GDM1 (cell line): ENCODE measurements around the gene S100A16.
"Not testable (repeated sequence)": the region's sequence is repeated elsewhere in the genome, so short reads cannot be mapped to it uniquely, and the experiment has no call there.

Source experiments
- DNase-seq: peaks from one replicate; lab custom pipeline; 2025; lab: John Stamatoyannopoulos, UW

S100A16 gene

DNA sequence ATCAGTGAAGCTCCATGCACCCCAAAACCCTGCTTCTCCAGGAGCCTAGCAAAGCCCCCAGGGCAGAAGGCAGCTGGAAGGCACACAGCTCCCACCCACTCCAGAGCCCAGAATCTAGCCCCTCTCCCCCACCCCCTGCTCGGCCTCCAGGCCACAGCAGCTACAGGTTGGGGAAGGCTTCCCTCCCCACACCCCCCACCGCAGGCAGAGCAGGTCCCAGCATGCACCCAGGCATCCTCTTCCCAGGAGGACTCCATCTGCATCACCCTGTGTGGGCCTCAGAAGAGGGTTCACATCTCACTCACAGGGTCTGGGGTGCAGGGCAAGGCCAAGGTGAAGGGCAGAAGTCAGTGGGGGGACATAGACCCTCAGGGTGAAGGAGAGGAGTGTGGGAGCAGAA is 2.5 kb upstream of the S100A16 start:
- no peak for DNase-seq

DNA sequence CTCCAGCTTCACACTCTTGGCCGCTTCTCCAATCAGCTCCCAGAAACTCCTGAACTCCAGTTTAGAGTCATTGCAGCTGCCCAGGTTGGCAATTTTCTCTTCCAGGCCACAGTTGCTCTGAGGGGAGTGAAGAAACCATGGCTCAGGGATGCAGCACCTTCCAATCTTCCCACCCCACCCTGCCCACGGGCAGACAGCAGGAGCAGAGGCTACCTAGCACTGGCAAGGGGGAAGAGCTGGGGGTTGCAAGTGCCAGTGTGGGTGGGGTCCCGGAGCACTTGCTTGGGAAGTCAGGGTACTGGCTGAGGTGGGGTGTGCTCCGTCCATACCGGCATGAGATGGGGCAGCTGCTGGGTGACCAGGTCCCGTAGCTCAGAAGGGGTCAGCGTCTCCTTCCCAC is 2.0 kb upstream of the S100A16 start:
- DNase-seq, result no peak

DNA sequence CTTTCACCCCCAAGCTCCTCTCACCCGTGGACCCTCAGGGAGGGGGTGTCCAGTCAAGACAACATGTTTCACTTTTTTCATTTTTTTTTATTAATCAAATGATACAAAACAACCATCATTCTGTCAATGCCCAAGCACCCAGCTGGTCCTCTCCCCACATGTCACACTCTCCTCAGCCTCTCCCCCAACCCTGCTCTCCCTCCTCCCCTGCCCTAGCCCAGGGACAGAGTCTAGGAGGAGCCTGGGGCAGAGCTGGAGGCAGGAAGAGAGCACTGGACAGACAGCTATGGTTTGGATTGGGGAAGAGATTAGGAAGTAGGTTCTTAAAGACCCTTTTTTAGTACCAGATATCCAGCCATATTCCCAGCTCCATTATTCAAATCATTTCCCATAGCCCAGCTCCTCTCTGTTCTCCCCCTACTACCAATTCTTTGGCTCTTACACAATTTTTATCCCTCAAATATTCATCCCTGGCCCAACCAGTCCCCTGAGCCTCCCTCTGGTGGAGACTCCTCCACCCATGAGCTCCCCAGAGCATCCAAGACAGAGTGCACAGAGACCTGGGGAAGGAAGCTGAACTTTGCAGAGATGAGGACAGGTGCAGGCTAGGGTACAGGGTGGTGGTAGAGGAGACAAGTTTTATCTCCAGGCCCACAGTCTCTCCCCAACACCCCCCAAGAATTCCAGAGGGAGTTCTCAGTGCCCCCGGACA is 1.4 kb upstream of the S100A16 start:
- DNase-seq, result no peak

DNA sequence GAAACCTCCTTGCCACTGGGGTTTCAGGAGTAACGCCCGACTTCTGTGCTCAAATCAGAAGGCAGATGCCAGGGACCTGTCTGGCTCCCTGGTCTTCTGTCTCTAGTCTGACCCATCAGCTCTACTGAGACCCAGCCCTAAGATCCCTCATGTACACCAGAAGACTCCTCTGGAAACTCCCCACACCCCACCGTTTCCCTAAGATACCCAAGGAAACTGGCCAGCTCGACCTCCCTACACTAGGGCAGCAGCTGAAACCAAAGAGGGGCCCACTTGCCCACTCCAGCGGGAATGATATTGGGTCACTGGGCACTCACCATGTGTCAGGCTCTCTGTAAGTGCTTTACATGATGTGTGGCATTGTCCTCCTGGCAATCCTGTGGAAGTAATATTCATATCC is 469 bp upstream of the S100A16 start:
- DNase-seq, result no peak

DNA sequence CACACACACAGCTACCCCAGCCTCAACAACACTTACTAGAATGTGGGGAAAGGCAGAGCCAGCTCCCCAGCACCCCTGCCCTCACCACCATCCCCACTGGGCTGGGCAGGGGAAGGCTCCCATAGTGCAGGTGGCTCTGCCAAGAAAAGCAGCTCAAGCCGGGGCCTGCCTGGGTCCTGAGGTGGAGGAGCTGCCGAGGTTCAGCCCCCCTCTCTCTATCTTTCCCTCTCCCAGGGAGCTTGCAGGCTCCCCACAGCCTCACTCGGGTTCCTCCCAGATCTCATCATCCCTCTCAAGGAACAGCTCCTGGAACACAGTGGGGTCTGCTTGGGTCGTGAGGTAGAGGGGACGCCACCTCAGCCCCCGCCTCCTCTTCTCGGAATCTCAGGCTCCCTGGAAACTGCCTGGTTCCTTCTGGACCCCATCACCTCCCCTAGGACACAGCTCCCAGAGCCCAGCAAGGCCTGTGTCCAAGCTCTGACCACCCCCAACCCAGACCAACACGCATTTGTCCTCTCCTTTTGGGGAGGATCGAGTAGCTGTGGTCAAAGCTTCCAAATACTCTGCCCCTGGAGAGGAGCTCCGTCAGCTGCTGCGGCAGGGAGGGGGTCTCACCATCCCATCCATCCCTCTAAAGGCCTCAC is 704 bp downstream of the S100A16 start:
- no peak for DNase-seq

DNA sequence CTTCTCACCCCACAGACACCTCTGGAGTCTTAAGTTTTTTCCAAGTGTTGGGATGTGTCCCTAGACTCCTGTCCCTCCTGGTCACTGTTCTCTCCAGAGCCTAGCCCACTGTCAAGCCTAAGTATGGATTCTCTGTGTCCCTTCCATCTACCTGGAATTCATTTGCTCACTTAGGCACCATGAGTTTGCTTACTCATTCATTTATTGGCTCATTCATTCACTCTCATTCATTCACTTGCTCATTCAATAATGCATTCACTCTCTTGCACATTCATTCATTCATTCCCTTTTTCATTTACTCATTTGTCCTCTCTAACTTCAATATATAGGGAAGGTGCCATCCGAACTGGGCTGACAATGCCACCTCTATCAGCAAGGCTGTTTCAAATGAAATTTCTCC is 1.6 kb downstream of the S100A16 start:
- DNase-seq, result no peak

DNA sequence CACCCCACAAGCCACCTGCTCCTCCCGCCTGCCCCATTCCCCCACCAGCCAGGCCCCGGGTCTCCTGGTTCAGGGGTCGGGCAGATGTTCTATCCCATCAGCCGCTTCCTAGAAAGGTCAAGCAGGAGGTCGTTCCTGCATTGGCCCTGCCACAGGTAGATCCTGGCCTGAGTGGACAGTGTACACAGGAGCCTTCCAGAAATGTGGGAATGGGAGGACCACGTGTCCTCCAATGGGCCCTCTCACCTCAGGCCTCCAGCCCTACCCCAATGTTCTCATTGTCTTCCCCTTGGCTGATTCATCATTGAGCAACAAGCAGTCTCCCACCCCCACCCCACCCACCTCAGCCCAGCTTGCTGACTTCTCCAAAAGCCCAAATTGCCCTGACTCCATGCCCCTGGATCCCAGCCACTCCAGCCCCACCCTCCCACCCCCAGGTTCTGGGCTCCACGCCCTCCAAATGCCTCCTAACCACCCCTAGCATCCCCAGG is 2.1 kb downstream of the S100A16 start:
- no peak for DNase-seq

DNA sequence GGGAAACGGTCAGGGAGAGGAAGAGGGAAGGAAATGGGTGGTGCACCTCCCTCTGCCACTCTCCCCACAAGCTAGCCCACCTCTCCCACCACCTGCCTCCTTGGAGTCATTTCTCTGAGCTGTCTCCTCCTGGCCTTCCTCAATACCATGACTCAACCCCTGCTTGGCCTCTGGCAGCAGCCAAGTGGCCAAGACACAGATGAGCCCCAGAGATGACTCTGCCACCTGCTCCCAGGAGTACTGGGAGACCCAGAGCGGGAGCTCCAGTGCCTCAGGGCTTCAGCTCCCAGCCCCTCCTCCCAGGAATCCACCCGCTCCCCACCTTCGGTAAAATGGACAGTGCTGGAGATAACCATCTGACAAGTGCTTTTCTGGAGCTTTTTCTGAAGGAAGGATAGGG is 2.6 kb downstream of the S100A16 start:
- no peak for DNase-seq

DNA sequence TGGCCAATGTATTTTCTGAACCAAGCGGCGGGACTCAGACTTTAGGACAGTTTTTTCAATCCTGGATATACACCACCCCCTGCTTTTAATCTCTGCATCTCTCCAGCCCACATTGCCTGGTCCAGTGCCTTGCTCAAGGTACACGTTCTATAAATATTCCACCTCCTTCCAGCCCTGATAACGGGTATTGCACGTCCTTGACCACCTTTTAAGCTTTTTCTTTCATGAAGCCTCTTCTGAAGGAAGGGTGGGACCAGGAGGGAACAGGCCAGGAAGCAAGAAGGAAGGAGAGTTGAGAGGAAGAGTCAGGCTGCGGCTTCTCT is 3.4 kb downstream of the S100A16 start:
- DNase-seq, result no peak

DNA sequence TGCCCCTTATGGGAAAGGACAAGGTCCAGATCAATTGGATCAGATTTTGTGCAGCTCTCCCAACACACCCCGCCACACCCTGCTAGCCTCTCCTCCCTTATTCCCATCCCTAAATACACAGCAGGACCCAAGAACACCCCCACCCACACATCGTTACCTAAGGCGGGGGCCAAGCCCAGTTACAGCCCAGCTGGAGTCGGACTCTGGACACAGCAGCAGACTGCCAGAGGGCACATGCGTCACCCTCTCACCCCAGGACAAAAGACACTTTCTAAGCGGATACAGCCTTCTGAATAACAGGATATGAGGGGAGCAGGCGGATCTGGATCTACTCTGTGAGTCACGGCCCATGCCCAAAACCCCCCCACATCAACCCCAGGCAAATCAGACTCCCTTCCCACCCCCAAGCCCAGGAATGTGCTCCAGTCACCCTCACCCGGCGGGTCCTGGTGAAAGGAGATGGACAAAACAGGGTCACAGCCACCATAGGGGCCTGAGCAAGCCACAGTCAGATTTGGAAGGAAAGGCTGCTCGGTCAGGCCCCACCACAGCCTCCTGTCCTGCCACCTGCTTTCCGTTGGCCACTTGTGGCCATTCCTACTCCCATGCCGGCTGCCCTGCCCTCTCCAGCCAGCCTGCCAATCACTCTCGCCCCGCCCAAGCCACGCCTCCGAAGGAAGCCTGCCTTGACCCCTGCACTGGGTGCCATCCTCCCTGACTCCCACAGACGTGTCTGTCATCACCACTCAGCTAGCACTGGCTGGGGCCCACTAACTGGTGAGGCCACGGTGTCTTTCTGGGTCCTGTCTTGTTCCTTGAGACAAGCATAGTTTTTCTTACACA is 4.0 kb downstream of the S100A16 start:
- no peak for DNase-seq

DNA sequence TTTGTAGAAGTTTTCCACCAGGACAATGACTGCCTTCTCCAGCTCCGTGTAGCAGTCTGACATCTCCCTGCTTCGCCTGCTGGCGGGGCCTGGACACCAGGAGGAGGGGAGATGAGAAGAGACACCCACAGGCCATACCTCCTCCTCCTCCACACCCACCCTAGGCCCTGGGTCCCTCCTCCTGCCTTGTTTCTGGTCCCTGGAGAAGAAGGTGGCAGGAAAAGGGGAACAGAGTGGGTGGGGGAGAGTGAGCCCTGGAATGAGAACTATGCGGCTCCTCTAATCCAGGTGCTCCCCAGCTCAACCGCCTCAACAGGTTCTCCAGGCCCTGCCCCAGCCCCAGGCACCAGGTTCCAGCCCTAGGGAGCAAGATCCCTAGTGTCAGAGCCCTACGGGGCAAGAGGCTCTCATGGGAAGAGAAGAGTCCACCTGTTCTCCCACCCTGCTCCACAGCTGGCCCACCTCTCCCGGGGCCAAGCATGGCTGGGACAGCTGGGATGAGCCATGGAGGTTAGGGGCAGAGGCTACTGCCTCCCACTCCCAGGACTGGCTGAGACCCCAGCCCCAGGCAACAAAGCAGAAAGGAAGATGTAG is 4.8 kb downstream of the S100A16 start:
- DNase-seq, result no peak

DNA sequence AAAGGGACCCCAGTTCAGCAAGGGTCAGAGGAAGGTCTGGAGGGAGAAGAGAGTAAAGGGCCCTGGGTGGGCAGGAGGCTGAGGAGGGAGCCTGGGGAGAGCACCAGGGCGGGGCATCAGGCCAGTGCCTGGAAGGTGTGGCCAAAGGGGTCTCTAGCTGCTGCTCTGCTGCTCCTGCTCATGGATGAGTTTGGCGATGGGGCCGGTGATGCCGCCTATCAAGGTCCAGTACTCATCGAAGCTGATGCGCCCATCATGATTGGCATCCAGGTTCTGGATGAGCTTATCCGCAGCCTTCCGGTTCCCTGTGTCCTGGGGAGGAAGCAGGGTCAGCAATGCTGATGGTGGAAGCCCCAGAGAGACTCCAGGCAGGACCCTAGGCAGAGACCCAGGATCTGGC is 5.6 kb downstream of the S100A16 start:
- no peak for DNase-seq

DNA sequence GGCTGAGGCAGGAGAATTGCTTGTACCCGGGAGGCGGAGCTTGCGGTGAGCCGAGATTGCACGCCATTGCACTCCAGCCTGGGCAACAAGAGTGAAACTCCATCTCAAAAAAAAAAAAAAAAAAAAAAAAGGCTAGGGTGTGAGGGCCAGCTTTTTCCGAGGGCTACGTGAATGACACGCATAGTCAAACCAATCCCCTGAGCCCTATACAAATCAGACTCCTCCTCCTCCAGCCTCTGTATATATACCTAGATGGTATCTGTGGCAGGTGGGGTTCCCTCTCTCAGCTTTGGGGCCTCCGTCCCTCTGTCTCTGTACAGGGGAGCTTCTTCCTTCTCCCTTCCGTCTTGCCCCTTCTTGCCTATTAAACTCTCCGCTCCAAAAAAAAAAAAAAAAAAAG is 6.7 kb downstream of the S100A16 start:
- no peak for DNase-seq

DNA sequence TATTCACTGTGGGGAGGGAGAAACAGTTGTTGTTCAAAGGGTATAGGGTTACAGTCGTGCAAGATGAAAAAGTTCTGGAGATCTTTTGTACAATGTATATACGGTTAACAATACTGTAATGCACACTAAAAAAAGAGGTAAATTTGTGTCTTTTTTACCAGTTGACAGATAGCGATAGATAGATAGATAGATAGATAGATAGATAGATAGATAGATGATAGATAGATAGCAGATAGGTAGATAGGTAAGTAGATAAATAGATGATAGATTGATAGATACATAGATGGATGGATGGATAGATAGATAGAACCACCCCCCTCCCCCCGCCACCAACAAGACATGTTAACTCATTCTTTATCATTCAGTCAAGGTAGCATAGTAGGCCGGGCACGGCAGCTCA is 10.2 kb downstream of the S100A16 start:
- DNase-seq, result no peak

DNA sequence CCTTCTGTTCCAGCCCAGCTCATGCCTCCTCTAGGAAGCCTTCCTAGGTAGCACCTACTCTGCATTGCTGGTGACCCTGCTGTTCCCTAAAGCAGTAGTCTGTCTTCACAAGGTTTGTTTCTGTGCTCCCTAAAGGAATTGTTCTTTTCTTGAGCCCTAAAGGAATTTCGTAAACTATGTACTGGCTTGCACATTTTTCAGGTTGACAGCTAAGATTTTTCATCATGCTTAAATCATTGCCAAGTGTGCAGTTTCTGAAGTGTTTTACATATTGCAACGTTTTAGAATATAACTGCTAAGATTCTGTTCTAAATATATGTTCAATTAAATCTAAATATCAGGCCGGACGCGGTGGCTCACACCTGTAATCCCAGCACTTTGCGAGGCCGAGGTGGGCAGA is 13.1 kb downstream of the S100A16 start:
- DNase-seq, result no peak

DNA sequence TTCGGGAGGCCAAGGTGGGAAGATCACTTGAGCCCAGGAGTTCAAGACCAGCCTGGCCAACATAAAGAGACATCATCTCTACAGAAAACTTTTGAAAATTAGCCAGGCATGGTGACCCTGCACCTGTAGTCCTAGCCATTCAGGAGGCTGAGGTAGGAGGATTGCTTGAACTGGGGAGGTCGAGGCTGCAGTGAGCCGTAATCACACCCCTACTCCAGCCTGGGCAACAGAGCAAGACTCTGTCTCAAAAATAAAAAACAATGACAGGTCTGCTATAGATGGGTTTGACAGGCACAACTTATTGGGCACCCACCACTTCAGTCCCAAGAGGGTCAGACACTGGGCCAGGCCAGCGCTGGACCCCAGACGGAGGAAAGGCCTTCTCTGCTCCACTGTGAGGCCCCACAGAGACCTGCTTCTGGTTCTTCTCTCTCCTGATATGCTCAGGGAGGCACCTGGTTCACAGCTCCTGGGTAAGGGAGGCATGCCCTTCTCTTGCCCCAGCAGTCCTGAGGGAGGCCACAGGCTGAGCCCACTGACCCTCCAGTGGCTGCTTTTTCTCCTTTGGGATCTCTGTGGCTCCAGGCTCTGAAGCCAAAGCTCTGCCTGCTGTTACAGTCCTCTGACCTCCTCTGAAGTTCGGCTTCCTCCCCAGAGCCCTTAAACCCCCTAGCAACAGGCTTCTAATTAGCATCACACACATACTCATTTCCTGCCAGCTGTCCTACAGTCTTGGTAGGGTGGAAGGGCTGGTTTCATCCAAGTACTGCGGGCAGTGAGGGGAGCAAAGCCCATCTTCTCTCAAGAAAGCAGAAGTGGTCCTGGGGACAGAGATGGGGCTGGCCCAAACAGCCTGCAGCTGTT is 14.4 kb downstream of the S100A16 start:
- peak; percentile 91 for DNase-seq

DNA sequence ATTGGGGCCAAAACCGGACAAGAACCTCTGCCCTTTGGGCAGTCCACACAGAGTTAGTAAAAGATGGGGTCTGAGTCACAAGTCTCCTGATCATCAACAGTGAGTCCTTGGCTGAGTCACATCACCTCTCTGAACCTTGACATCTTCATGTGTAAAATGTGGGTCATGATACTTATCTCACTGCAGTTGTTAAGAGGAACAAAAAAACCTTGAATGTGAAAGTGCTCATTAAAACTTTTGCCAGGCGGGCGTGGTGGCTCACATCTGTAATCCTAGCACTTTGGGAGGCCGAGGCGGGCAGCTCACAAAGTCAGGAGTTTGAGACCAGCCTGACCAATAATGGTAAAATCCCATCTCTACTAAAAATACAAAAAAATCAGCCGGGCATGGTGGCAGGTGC is 15.7 kb downstream of the S100A16 start:
- DNase-seq, result no peak

DNA sequence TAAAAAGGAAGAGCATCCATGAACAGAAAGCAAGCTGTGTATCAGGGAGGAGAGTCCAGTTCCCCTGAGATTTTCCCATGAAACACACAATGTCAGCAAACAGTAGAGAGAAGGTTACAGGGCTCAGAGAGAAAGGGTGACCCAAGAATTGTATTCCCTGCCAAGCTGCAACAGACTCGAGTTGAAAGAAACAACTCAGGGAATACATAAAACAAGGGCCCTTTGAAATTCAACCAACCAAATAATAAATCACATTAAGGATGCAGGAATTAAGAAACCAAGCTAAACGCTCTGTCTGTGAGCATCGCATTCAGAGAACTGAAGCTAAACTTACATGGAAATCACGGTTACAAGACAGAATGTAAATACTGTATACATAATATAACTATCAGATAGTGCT is 20.2 kb downstream of the S100A16 start:
- DNase-seq, result no peak

DNA sequence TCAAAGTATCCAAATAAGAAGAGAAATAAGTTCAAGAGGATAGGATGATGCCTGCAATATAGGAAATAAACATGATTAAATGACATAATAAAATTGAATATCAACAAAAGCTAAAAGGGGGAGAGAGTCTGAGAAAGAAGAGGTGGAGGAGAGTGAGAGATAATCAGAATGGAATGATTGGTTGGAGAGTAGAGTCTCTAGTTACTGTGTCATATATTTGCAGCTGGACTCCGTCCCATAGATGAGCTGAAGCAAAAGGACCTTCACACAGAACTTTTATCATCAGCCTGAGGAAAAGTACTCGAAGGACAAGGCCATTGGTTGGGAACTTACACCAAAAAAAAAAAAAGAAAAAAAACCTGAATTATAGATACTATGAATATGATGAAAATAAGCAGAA is 24.5 kb downstream of the S100A16 start:
- DNase-seq, result no peak

DNA sequence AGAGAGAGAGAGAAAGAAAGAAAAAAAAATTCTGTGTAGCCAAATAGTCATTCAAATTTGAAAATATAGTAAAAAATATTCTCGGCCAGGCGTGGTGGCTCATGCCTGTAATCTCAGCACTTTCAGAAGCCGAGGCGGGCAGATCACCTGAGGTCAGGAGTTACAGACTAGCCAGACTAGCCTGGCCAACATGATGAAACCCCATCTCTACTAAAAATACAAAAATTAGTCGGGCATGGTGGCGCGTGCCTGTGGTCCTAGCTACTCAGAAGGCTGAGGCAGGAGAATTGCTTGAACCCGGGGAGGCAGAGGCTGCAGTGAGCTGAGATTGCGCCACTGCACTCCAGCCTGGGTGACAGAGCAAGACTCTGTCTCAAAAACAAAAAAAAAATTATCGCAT is 24.9 kb downstream of the S100A16 start:
- not testable (repeated sequence) for DNase-seq

DNA sequence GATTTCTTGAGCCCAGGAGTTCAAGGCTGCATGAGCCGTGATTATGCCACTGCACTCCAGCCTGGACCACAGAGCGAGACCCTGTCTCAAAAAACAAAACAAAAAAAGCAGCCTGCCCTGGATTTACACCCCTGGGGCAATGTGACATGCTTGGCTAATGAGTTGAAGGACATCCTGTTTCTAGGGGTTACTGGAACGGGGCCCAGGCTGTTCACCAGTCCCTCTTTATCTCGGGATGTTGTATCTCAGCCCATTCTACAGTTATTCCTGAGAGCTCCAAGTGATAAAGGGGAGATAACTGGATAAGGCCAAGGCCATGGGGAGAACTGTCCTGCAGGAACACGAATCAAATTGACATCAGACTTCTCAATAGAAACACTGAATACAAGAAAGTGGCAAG is 25.6 kb downstream of the S100A16 start:
- no peak for DNase-seq

DNA sequence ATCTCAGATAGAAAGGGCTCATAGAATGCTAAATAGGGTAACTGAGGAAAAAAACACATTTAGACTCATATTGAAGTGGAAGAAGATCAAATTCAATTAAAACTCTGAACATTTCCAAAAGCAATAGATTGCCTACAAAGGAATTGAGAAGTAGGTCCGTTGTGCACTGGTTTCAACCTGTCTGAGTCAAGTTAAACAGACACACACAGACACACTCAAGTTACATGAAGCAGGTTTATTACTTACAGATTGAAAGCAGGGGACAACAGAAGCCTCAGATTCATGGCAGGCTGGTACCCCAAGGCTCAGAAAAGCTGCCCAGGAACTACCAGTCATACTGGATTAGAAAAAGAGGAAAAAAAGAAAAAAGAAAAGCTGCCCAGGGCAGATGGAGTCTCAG is 26.6 kb downstream of the S100A16 start:
- no peak for DNase-seq
